Thyroid gland (tissue), 4 donors: ENCODE data around the gene TMPRSS4.

Source experiments
- POLR2A ChIP-seq, 2 donors: fragments of 450-650 bp; IDR thresholded peaks; one replicate each; pipeline ENCODE4 v1.6.1; 2017; ENCODE audit warnings: antibody characterized with exemption in 2 of 2, mild to moderate bottlenecking in 2 of 2, moderate library complexity in 1 of 2
- TF ChIP-seq, protein P1 (sequence below), 6 experiments: fragments of 200-600 bp in 3 of 6; fragments of 450-650 bp in 3 of 6; sonication (generic) in 3 of 6; IDR thresholded peaks; one replicate each; pipeline ENCODE4 v1.5.1; 2016 to 2019; ENCODE audit warnings: antibody characterized with exemption in 6 of 6, mild to moderate bottlenecking in 2 of 6, inconsistent platforms in 1 of 6, moderate library complexity in 1 of 6

DNA sequence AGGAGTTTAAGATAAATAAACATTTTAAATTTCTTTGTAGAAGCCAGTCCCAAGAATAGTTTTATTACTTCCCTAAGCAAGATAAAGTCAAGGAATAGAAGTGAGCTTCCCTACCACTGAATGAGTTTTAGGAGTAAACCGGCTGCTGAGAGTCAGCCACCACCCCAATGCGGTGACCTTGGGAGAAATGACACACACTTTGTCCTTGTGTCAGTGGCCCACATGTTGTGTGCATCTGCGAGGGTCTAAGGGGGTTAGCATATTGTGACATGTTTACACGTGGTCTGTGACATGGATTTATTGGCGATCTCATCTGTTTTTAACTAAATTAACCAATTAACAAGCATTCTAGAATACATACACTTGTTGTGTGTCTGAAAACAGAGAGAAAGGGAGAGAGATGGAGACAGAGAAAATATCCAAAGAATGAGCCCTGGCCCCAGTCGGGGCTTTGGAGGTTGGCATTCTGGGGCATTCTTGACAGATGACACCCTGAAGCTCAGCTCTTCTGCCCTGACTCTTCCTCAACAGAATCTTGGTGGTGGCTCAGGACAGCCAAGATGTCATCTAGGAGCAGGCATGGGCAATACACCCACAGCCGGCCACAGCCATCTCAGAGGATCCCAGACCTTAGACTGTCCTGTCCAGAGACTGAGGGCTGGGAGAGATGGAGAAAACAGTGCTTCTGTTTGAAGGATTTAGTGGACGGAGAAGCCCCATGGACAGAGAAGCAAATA, 29.7 kb upstream of the TMPRSS4 start:
- TF ChIP-seq, protein P1, sequence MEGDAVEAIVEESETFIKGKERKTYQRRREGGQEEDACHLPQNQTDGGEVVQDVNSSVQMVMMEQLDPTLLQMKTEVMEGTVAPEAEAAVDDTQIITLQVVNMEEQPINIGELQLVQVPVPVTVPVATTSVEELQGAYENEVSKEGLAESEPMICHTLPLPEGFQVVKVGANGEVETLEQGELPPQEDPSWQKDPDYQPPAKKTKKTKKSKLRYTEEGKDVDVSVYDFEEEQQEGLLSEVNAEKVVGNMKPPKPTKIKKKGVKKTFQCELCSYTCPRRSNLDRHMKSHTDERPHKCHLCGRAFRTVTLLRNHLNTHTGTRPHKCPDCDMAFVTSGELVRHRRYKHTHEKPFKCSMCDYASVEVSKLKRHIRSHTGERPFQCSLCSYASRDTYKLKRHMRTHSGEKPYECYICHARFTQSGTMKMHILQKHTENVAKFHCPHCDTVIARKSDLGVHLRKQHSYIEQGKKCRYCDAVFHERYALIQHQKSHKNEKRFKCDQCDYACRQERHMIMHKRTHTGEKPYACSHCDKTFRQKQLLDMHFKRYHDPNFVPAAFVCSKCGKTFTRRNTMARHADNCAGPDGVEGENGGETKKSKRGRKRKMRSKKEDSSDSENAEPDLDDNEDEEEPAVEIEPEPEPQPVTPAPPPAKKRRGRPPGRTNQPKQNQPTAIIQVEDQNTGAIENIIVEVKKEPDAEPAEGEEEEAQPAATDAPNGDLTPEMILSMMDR (IDR thresholded peaks at IDR 0.05), result no peak
- no peak for TF ChIP-seq POLR2A (IDR thresholded peaks at IDR 0.05)
